HepG2 (cell line): ENCODE measurements around the gene SATB2. TPM values are rescaled to one million over a fixed set of nuclear protein-coding genes. Genes with fewer than 3 reads are reported as not detected.

Source experiments
- ATAC-seq: fragments of 200-7000 bp; cut with Tn5 transposase; 3 replicates; pipeline ENCODE4 v1.9.1; 2020; ENCODE audit warnings: mild to moderate bottlenecking, moderate library complexity
- BruUV-seq: library from RNA; stranded (reverse); fragments of 400-500 nt; replicated peaks from 2 replicates; lab custom pipeline; 2021; lab: Mats Ljungman, UMichigan
- CTCF ChIA-PET: fragments of 300-600 bp; formaldehyde crosslinking; extraction: SDS; loops from one replicate; lab custom pipeline; 2021; ENCODE audit warnings: low total read pairs, inconsistent platforms, low intra/inter-chr PET ratio; lab: Yijun Ruan, JAX
- POLR2A ChIA-PET: fragments of 350-600 bp; sonication (Branson Sonifier 250); formaldehyde crosslinking; loops from one replicate; lab custom pipeline; 2020; ENCODE audit warnings: antibody characterized with exemption, inconsistent platforms; lab: Yijun Ruan, JAX
- DNase-seq: peaks from one replicate; pipeline ENCODE4 v3.0.0-alpha.2; 2015; ENCODE audit warnings: low spot score
- FAIRE-seq: peaks from 3 replicates; lab custom pipeline; 2011; peaks lifted over from hg19 to GRCh38; lab: Jason Lieb, UNC
- H2AFZ ChIP-seq: one replicate; pipeline ENCODE4 v1.6.1; 2011; ENCODE audit warnings: low read length, inconsistent platforms
- H3K27ac ChIP-seq: fragments of 300-600 bp; 3 replicates; pipeline ENCODE4 v1.8.0; 2011; ENCODE audit warnings: mixed run types, mild to moderate bottlenecking, mixed read lengths, low read length, inconsistent platforms; ENCODE audit not compliant: insufficient read depth; ENCODE audit errors: extremely low read length
- H3K27me3 ChIP-seq, 2 experiments: fragments of 200-600 bp in 1 of 2; 2 replicates in 1 of 2; 3 replicates in 1 of 2; pipeline versions ENCODE4 v1.6.0 to v1.8.0; 2011; ENCODE audit warnings: low read length in 2 of 2, mild to moderate bottlenecking in 2 of 2, moderate library complexity in 2 of 2, inconsistent platforms in 1 of 2; ENCODE audit not compliant: insufficient read depth in 2 of 2, control insufficient read depth in 1 of 2
- H3K36me3 ChIP-seq, 2 experiments: fragments of 200-600 bp in 1 of 2; replicated peaks in 1 of 2; 2 replicates in 1 of 2; 3 replicates in 1 of 2; pipeline versions ENCODE4 v1.5.1 to v1.8.0; 2011; ENCODE audit warnings: low read length in 2 of 2, inconsistent platforms in 1 of 2; ENCODE audit not compliant: insufficient read depth in 2 of 2, control insufficient read depth in 1 of 2
- H3K4me1 ChIP-seq: 2 replicates; pipeline ENCODE4 v1.5.1; 2012; ENCODE audit warnings: low read length, inconsistent platforms; ENCODE audit not compliant: insufficient read depth
- H3K4me2 ChIP-seq: 2 replicates; pipeline ENCODE4 v1.6.0; 2011; ENCODE audit warnings: low read depth, low read length, inconsistent platforms
- H3K4me3 ChIP-seq, 3 experiments: fragments of 200-600 bp in 1 of 3; sonication (generic), shearing (Covaris generic) in 1 of 3; replicated peaks in 1 of 3; 2 replicates each; pipeline ENCODE4 v1.5.1; 2011 to 2016; ENCODE audit warnings: low read length in 3 of 3, inconsistent platforms in 2 of 3, low read depth in 2 of 3, mild to moderate bottlenecking in 2 of 3, control low read depth in 1 of 3, mixed read lengths in 1 of 3; ENCODE audit not compliant: insufficient read depth in 1 of 3
- H3K79me2 ChIP-seq: one replicate; pipeline ENCODE4 v1.6.1; 2011; ENCODE audit warnings: low read length, inconsistent platforms; ENCODE audit not compliant: insufficient read depth
- H3K9ac ChIP-seq: 2 replicates; pipeline ENCODE4 v1.6.0; 2011; ENCODE audit warnings: mild to moderate bottlenecking, low read depth, low read length, inconsistent platforms; ENCODE audit not compliant: insufficient read depth
- H3K9me3 ChIP-seq: 2 replicates; pipeline ENCODE4 v1.5.1; 2012; ENCODE audit warnings: mild to moderate bottlenecking, low read length
- H4K20me1 ChIP-seq: 2 replicates; pipeline ENCODE4 v1.6.0; 2011; ENCODE audit warnings: inconsistent platforms, mild to moderate bottlenecking, low read length, moderate library complexity; ENCODE audit not compliant: insufficient read depth
- ASH2L ChIP-seq: fragments of 300-600, 200-600 bp; sonication (generic); IDR thresholded peaks from 2 replicates; pipeline ENCODE4 v1.7.0; 2017; ENCODE audit warnings: low read depth, mild to moderate bottlenecking, moderate library complexity, mixed read lengths, low read length; ENCODE audit not compliant: insufficient read length
- EP300 ChIP-seq, 3 experiments: sonication (generic) in 1 of 3; formaldehyde crosslinking in 1 of 3; IDR thresholded peaks; 2 replicates each; pipeline versions ENCODE4 v1.5.1 to v1.6.1; 2011 to 2020; ENCODE audit warnings: low read depth in 2 of 3, low read length in 2 of 3, borderline replicate concordance in 1 of 3, improper control_type of control experiment in 1 of 3, mild to moderate bottlenecking in 1 of 3, missing genetic modification reagents in 1 of 3, moderate library complexity in 1 of 3
- FOXA1 ChIP-seq, 2 experiments: fragments of 450-650 bp in 1 of 2; sonication (generic) in 1 of 2; formaldehyde crosslinking in 1 of 2; IDR thresholded peaks; 2 replicates each; pipeline versions ENCODE4 v1.4.0 to v1.6.1; 2016 to 2020; ENCODE audit warnings: missing genetic modification reagents in 1 of 2
- FOXP1 ChIP-seq, 2 experiments: fragments of 450-650 bp in 1 of 2; IDR thresholded peaks; 2 replicates each; pipeline ENCODE4 v1.6.1; 2017 to 2018; ENCODE audit warnings: antibody characterized with exemption in 1 of 2
- MIER3 ChIP-seq: IDR thresholded peaks from 2 replicates; pipeline ENCODE4 v1.6.1; 2016; ENCODE audit warnings: missing compliant biosample characterization, borderline replicate concordance
- RARG ChIP-seq: sonication (generic); formaldehyde crosslinking; IDR thresholded peaks from 2 replicates; pipeline ENCODE4 v1.4.0; 2020; ENCODE audit warnings: low read depth, mild to moderate bottlenecking, missing genetic modification reagents
- SP5 ChIP-seq: IDR thresholded peaks from 2 replicates; pipeline ENCODE4 v1.6.1; 2016; ENCODE audit warnings: low read depth, borderline replicate concordance
- SPEN ChIP-seq: sonication (generic); formaldehyde crosslinking; IDR thresholded peaks from 2 replicates; pipeline ENCODE4 v1.5.1; 2020; ENCODE audit warnings: low read depth, mild to moderate bottlenecking, missing genetic modification reagents
- TCF7 ChIP-seq: sonication (generic); IDR thresholded peaks from 2 replicates; pipeline ENCODE4 v1.6.1; 2016; ENCODE audit warnings: antibody characterized with exemption, low read depth
- ZFP62 ChIP-seq: sonication (generic); formaldehyde crosslinking; IDR thresholded peaks from 2 replicates; pipeline ENCODE4 v1.4.0; 2020; ENCODE audit warnings: missing genetic modification reagents
- ZNF350 ChIP-seq: sonication (generic); formaldehyde crosslinking; IDR thresholded peaks from 2 replicates; pipeline ENCODE4 v1.4.0; 2020; ENCODE audit warnings: mild to moderate bottlenecking, low read depth, missing genetic modification reagents, borderline replicate concordance
- WGBS: methylation state at CpG from one replicate; pipeline ENCODE4 v1.1.6; 2017; ENCODE audit warnings: low lambda C conversion rate; 5-methylcytosine and 5-hydroxymethylcytosine counted together
- in situ Hi-C: cut with HindIII; loops from 2 replicates; pipeline ENCODE4 v1.10.0; 2017; ENCODE audit warnings: low pct_unique_long_range_greater_than_20kb; ENCODE audit not compliant: extremely low pct_ligation_motif_present
- intact Hi-C: fragments of 100-400 bp; cut with micrococcal nuclease; formaldehyde crosslinking; loops from one replicate; pipeline ENCODE4 v1.10.0; 2022; ENCODE audit not compliant: unreplicated experiment
- polyA plus RNA-seq, 8 experiments: library from polyadenylated mRNA; depleted of rRNA in 3 of 8; stranded (reverse) in 7 of 8; unstranded in 1 of 8; fragments of >200 nt; fragmentation: Illumina TruSeq in 4 of 8; extraction: Trizol in 4 of 8; gene quantifications; 2 replicates each; pipeline versions ENCODE4 v1.2.1 to v1.2.3, GENCODE V29; 2011 to 2016; ENCODE audit warnings: low read depth in 4 of 8, missing spikeins in 1 of 8, mixed read lengths in 1 of 8; ENCODE audit not compliant: insufficient read depth in 1 of 8
- total RNA-seq, 5 experiments: library from RNA; depleted of rRNA; stranded (reverse); fragments of >200 nt; fragmentation: Illumina TruSeq; extraction: Trizol; gene quantifications; 2 replicates each; pipeline ENCODE4 v1.2.3, GENCODE V29; 2016; ENCODE audit warnings: low read depth in 1 of 5
- TF ChIP-seq, protein P1 (sequence below), 2 experiments: fragments of 450-650 bp in 1 of 2; sonication (generic) in 1 of 2; formaldehyde crosslinking in 1 of 2; IDR thresholded peaks; 2 replicates each; pipeline versions ENCODE4 v1.6.1 to v1.8.0; 2016 to 2022; ENCODE audit warnings: antibody characterized with exemption in 1 of 2, mild to moderate bottlenecking in 1 of 2, missing genetic modification reagents in 1 of 2
- TF ChIP-seq, protein P2 (sequence below): sonication (generic); formaldehyde crosslinking; IDR thresholded peaks from 2 replicates; pipeline ENCODE4 v1.4.0; 2020; ENCODE audit warnings: missing genetic modification reagents

SATB2 gene
- total and polyA plus RNA-seq, 2 of the 13 experiments (the other 11 are each of a cell fraction or from before 2014, with no cell fraction given): 2.5 to 5.5 TPM

DNA sequence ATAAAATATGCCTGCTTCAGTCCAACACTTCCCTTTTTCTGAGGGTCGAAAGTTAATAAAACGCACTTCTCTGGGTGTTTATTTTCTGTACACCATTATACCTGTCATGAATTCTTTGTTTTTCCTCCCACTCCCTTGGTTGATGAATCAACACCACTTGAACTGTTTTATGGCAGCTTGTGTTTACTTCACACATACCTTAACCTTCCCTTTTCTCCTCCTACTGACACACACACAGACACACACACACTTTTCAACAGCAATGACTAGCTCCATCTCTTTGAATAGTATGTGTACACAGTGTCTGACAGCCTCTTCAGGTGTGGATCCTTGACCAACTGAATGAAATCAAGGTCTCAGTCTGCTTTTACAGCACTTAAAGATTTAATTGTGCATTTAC lies 91.3 kb downstream of the SATB2 start:
- Histone ChIP-seq H3K4me2 (no peak overlapping the region), H3K9ac (no peak overlapping the region), H3K4me1 (peaks cover 20% of the 10 kb centered on the region), H3K79me2 (no peaks in the 10 kb centered on the region), H4K20me1 (no peaks in the 10 kb centered on the region), H3K27ac (no peak overlapping the region), H3K9me3 (no peaks in the 10 kb centered on the region), H2AFZ (no peak overlapping the region), H3K27me3 (no peaks in the 10 kb centered on the region), H3K4me3 (no peak overlapping the region), H3K36me3 (no peaks in the 10 kb centered on the region)
- POLR2A ChIA-PET: no interaction called here
- BruUV-seq: no TSS peak
- CTCF ChIA-PET: no interaction called here
- in situ Hi-C loops (no loop called here), intact Hi-C loops (no loop called here)
- WGBS: 46% methylated on average over 2 of the region's 2 CpGs
- ATAC-seq: peak; percentile 69
- peak; percentile 41 for DNase-seq
- no peak for FAIRE-seq
- TF ChIP-seq EP300 (IDR thresholded peaks at IDR 0.05; ENCODE audit: low read depth in 2 of 2, low read length in 2 of 2): peak in 1 of 2 experiments; percentile 6; a peak in 1 of 4 replicates
- no peak for TF ChIP-seq EP300 (CRISPR knock-in tag; IDR thresholded peaks at IDR 0.05; ENCODE audit: borderline replicate concordance)
- peak; percentile 40 for TF ChIP-seq TCF7
- TF ChIP-seq FOXP1 (IDR thresholded peaks at IDR 0.05): no peak
- TF ChIP-seq FOXP1 (CRISPR knock-in tag; IDR thresholded peaks at IDR 0.05): peak; percentile 69; the same call in 1 of the 2 replicates
- TF ChIP-seq RARG (CRISPR knock-in tag): no peak
- no peak for TF ChIP-seq ZFP62 (CRISPR knock-in tag)
- TF ChIP-seq FOXA1 (IDR thresholded peaks at IDR 0.05): no peak
- TF ChIP-seq FOXA1 (CRISPR knock-in tag; IDR thresholded peaks at IDR 0.05): peak; percentile 45; the same call in 1 of the 2 replicates
- TF ChIP-seq SPEN (CRISPR knock-in tag): no peak
- TF ChIP-seq, protein P1, sequence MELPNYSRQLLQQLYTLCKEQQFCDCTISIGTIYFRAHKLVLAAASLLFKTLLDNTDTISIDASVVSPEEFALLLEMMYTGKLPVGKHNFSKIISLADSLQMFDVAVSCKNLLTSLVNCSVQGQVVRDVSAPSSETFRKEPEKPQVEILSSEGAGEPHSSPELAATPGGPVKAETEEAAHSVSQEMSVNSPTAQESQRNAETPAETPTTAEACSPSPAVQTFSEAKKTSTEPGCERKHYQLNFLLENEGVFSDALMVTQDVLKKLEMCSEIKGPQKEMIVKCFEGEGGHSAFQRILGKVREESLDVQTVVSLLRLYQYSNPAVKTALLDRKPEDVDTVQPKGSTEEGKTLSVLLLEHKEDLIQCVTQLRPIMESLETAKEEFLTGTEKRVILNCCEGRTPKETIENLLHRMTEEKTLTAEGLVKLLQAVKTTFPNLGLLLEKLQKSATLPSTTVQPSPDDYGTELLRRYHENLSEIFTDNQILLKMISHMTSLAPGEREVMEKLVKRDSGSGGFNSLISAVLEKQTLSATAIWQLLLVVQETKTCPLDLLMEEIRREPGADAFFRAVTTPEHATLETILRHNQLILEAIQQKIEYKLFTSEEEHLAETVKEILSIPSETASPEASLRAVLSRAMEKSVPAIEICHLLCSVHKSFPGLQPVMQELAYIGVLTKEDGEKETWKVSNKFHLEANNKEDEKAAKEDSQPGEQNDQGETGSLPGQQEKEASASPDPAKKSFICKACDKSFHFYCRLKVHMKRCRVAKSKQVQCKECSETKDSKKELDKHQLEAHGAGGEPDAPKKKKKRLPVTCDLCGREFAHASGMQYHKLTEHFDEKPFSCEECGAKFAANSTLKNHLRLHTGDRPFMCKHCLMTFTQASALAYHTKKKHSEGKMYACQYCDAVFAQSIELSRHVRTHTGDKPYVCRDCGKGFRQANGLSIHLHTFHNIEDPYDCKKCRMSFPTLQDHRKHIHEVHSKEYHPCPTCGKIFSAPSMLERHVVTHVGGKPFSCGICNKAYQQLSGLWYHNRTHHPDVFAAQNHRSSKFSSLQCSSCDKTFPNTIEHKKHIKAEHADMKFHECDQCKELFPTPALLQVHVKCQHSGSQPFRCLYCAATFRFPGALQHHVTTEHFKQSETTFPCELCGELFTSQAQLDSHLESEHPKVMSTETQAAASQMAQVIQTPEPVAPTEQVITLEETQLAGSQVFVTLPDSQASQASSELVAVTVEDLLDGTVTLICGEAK (IDR thresholded peaks at IDR 0.05): no peak
- TF ChIP-seq, protein P1 (CRISPR knock-in tag; IDR thresholded peaks at IDR 0.05): no peak
- no peak for TF ChIP-seq MIER3 (CRISPR knock-in tag)
- no peak for TF ChIP-seq ZNF350 (CRISPR knock-in tag)
- no peak for TF ChIP-seq ASH2L
- TF ChIP-seq, protein P2, sequence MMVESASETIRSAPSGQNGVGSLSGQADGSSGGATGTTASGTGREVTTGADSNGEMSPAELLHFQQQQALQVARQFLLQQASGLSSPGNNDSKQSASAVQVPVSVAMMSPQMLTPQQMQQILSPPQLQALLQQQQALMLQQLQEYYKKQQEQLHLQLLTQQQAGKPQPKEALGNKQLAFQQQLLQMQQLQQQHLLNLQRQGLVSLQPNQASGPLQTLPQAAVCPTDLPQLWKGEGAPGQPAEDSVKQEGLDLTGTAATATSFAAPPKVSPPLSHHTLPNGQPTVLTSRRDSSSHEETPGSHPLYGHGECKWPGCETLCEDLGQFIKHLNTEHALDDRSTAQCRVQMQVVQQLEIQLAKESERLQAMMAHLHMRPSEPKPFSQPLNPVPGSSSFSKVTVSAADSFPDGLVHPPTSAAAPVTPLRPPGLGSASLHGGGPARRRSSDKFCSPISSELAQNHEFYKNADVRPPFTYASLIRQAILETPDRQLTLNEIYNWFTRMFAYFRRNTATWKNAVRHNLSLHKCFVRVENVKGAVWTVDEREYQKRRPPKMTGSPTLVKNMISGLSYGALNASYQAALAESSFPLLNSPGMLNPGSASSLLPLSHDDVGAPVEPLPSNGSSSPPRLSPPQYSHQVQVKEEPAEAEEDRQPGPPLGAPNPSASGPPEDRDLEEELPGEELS (CRISPR knock-in tag): 0 out of 2 replicates have a peak, but pooled peaks have one; percentile 24
- peak; percentile 68 for TF ChIP-seq SP5 (CRISPR knock-in tag)
